GM19025 (cell line): ENCODE data around the gene KRT10.

Experiments
- ATAC-seq: cut with Tn5 transposase; IDR thresholded peaks from one replicate; pipeline ENCODE4 v1.9.1; 2021; ENCODE audit warnings: mild to moderate bottlenecking, low read depth, moderate library complexity; ENCODE audit not compliant: unreplicated experiment

The KRT10 gene

GRCh38 chr17:40810494-40810893 is 11.9 kb downstream of the KRT10 start:
- no peak for ATAC-seq

- ATAC-seq = no peak
Measured at GRCh38 chr17:40809721-40810421, 12.5 kb downstream of the KRT10 start.

GRCh38 chr17:40806131-40806530 is 16.3 kb downstream of the KRT10 start:
- no peak for ATAC-seq

- no peak for ATAC-seq
Measured at GRCh38 chr17:40803617-40804082, 18.8 kb downstream of the KRT10 start.

- ATAC-seq = no peak
Measured at GRCh38 chr17:40801157-40801556, 21.3 kb downstream of the KRT10 start.

- ATAC-seq = no peak
Measured at GRCh38 chr17:40800381-40800780, 22.0 kb downstream of the KRT10 start.

- no peak for ATAC-seq
Measured at GRCh38 chr17:40799859-40800258, 22.6 kb downstream of the KRT10 start, which contains the start of gene KRT28. Gene KRT28, minus strand, starts transcription at chr17:40799959. Its CDS starts 66 bp downstream, at chr17:40799893.

- ATAC-seq = no peak
Measured at GRCh38 chr17:40796846-40797245, 25.6 kb downstream of the KRT10 start.

GRCh38 chr17:40795019-40795667 is 27.3 kb downstream of the KRT10 start:
- no peak for ATAC-seq

- ATAC-seq = no peak
Measured at GRCh38 chr17:40794466-40794865, 27.9 kb downstream of the KRT10 start.

- ATAC-seq = no peak
Measured at GRCh38 chr17:40793832-40794231, 28.6 kb downstream of the KRT10 start.

GRCh38 chr17:40791787-40792436 is 30.5 kb downstream of the KRT10 start:
- ATAC-seq = no peak

- ATAC-seq = no peak
Measured at GRCh38 chr17:40791111-40791510, 31.3 kb downstream of the KRT10 start.

GRCh38 chr17:40782450-40782849 is 40.0 kb downstream of the KRT10 start, which contains the start of gene KRT27:
Gene KRT27, minus strand, starts transcription at chr17:40782550. Its CDS starts 57 bp downstream, at chr17:40782493.
- ATAC-seq = no peak

GRCh38 chr17:40779181-40779909 is 43.1 kb downstream of the KRT10 start:
- ATAC-seq = no peak

- ATAC-seq = no peak
Measured at GRCh38 chr17:40778461-40778860, 44.0 kb downstream of the KRT10 start.

GRCh38 chr17:40777971-40778370 is 44.4 kb downstream of the KRT10 start:
- ATAC-seq = no peak

- ATAC-seq = no peak
Measured at GRCh38 chr17:40777459-40777858, 45.0 kb downstream of the KRT10 start.

GRCh38 chr17:40775945-40776344 is 46.5 kb downstream of the KRT10 start:
- ATAC-seq = no peak

- no peak for ATAC-seq
Measured at GRCh38 chr17:40772101-40772500, 50.3 kb downstream of the KRT10 start, which contains the start of gene KRT26. Gene KRT26, minus strand, starts transcription at chr17:40772201. Its CDS starts 88 bp downstream, at chr17:40772113.
